Osteocyte (in vitro differentiated cells): Measurements from ENCODE around the gene BDKRB2. TPM values are rescaled to one million over a fixed set of nuclear protein-coding genes. Genes with fewer than 3 reads are reported as not detected.

ENCODE experiments used
- DNase-seq: peaks from one replicate; pipeline ENCODE4 v3.0.0; 2021; ENCODE audit warnings: mixed read lengths; ENCODE audit not compliant: unreplicated experiment; ENCODE audit errors: extremely low spot score
- H3K27ac Mint-ChIP-seq: one replicate; pipeline ENCODE4 v1.8.0; 2021; ENCODE audit warnings: mild to moderate bottlenecking, mixed read lengths; ENCODE audit not compliant: unreplicated experiment
- H3K27me3 Mint-ChIP-seq: one replicate; pipeline ENCODE4 v1.8.0; 2021; ENCODE audit warnings: mixed read lengths; ENCODE audit not compliant: unreplicated experiment
- H3K36me3 Mint-ChIP-seq: one replicate; pipeline ENCODE4 v1.8.0; 2021; ENCODE audit warnings: mixed read lengths; ENCODE audit not compliant: unreplicated experiment
- H3K4me1 Mint-ChIP-seq: one replicate; pipeline ENCODE4 v1.8.0; 2021; ENCODE audit warnings: mixed read lengths; ENCODE audit not compliant: unreplicated experiment
- H3K4me3 Mint-ChIP-seq: one replicate; pipeline ENCODE4 v1.8.0; 2021; ENCODE audit warnings: mild to moderate bottlenecking, moderate library complexity, mixed read lengths; ENCODE audit not compliant: unreplicated experiment
- H3K9me3 Mint-ChIP-seq: one replicate; pipeline ENCODE4 v1.8.0; 2021; ENCODE audit warnings: mixed read lengths; ENCODE audit not compliant: unreplicated experiment
- CTCF ChIP-seq: fragments of 200-600 bp; sonication (generic); IDR thresholded peaks from 2 replicates; pipeline ENCODE4 v1.5.0; 2021; ENCODE audit warnings: antibody characterized with exemption, mild to moderate bottlenecking, moderate library complexity
- total RNA-seq: library from RNA; stranded (reverse); gene quantifications from 2 replicates; pipeline ENCODE4 v1.2.1, GENCODE V29; 2021

The BDKRB2 gene
- total RNA-seq, 1 donor from 2014 or later, result 0.40 TPM

DNA sequence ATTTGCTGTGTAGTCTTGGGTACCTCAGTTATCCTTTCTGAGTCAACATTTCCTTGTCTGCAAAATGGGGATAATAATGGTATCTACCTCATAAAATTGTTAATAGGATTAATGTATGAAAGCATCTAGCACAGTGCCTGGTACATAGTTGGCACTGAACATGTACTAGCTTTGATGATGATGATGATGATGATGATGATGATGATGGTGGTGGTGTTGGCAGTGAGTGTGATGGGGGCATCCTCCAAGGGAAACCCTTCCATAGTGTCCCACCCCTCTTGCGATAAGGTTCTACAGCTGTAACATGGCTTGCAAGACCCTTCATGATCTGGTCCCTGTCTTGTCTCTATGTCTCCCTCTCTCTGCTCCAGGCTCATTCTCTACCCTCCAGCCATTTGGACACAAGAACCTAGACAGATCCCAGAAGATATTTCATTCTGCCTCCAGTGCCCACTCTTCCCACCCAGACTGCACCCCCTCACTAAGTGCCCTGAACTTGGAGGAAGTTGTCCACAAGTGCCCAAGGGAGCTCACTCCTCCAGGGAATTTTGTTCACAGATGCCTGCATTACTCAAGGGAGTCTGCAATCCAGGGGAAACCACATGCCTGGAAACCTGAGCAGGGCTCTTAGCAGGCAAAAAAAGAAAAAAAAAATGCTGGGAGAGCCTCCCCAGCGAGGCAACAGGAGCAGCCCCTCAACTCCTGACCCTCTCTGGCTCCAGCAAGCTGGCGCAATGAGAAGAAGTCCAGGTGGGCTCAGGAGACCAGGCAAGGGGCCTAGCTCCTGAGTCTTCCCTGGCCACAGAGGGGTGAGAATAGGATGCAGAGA lies 41.3 kb downstream of the BDKRB2 start:
- H3K36me3 Mint-ChIP-seq, result no peaks in the 10 kb centered on the region
- no peaks in the 10 kb centered on the region for H3K9me3 Mint-ChIP-seq
- H3K27me3 Mint-ChIP-seq, result peaks cover 6% of the 10 kb centered on the region
- no peak for TF ChIP-seq CTCF
- H3K4me1 Mint-ChIP-seq, result peaks cover 6% of the 10 kb centered on the region
- no peak overlapping the region for H3K27ac Mint-ChIP-seq
- H3K4me3 Mint-ChIP-seq, result no peak overlapping the region
- no peak for DNase-seq

- peaks cover 9% of the 10 kb centered on the region for H3K4me1 Mint-ChIP-seq
- TF ChIP-seq CTCF, result no peak
- no peak overlapping the region for H3K27ac Mint-ChIP-seq
- peaks cover 6% of the 10 kb centered on the region for H3K27me3 Mint-ChIP-seq
- H3K4me3 Mint-ChIP-seq, result no peak overlapping the region
- no peak for DNase-seq
- H3K9me3 Mint-ChIP-seq, result no peaks in the 10 kb centered on the region
- no peaks in the 10 kb centered on the region for H3K36me3 Mint-ChIP-seq
Measured at GRCh38 chr14:96246539-96246847, 41.9 kb downstream of the BDKRB2 start.

GRCh38 chr14:96247031-96247430 lies 42.4 kb downstream of the BDKRB2 start:
- Mint-ChIP-seq H3K27me3 (peaks cover 3% of the 10 kb centered on the region), H3K4me1 (peaks cover 14% of the 10 kb centered on the region), H3K9me3 (no peaks in the 10 kb centered on the region), H3K4me3 (no peak overlapping the region), H3K36me3 (no peaks in the 10 kb centered on the region), H3K27ac (no peak overlapping the region)
- TF ChIP-seq CTCF, result no peak
- DNase-seq, result no peak

DNA sequence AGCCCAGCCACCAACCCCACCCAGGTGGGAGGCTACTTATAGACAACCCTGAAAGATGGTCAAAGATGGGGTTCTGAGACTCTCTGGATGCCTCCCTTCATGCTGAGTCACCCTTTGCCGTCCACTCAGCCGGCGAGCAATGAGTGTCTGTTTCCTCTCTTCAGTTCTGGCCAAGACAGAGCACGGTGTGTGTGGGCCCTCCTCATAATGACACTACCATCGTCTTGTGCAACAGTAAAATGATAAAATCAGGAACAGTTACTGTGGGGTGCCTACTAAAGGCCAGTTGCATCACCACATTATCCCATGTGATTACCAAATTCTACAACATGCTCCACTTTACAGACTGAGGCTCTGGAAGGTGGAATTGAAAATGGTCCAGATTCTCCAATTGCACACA lies 44.4 kb downstream of the BDKRB2 start:
- H3K9me3 Mint-ChIP-seq, result no peaks in the 10 kb centered on the region
- TF ChIP-seq CTCF, result no peak
- peaks cover 31% of the 10 kb centered on the region for H3K4me1 Mint-ChIP-seq
- no peaks in the 10 kb centered on the region for H3K27me3 Mint-ChIP-seq
- no peak for DNase-seq
- no peak overlapping the region for H3K4me3 Mint-ChIP-seq
- no peaks in the 10 kb centered on the region for H3K36me3 Mint-ChIP-seq
- no peak overlapping the region for H3K27ac Mint-ChIP-seq

DNA sequence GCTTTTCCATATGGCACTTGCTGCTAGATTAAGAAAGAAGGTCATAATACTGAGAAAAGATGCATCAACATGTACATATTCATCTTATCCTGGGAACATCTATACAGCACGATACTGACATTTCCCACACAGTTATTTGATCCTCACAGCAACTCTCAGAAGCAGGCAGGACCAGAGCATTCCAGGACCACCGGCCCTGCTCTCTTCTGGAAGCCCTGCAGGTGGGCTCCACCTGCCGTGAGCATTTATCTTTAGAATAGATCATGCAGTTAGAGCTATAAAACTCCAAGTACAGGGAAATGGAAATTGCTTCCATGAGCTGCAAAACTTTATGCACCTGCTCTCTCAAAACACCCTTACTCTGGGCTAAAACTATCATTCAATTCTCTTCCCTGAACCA lies 45.8 kb downstream of the BDKRB2 start:
- Mint-ChIP-seq H3K27ac (no peak overlapping the region), H3K9me3 (no peaks in the 10 kb centered on the region), H3K4me1 (peaks cover 31% of the 10 kb centered on the region), H3K36me3 (no peaks in the 10 kb centered on the region), H3K27me3 (no peaks in the 10 kb centered on the region), H3K4me3 (no peak overlapping the region)
- TF ChIP-seq CTCF, result no peak
- DNase-seq, result no peak
